DMS153 (cell line): ENCODE results near the gene ARMC9.
"Not testable (repeated sequence)": the region's sequence is repeated elsewhere in the genome, so short reads cannot be mapped to it uniquely, and the experiment has no call there.

Experiments
- DNase-seq: peaks from one replicate; lab custom pipeline; 2025; lab: John Stamatoyannopoulos, UW

ARMC9 gene

DNA sequence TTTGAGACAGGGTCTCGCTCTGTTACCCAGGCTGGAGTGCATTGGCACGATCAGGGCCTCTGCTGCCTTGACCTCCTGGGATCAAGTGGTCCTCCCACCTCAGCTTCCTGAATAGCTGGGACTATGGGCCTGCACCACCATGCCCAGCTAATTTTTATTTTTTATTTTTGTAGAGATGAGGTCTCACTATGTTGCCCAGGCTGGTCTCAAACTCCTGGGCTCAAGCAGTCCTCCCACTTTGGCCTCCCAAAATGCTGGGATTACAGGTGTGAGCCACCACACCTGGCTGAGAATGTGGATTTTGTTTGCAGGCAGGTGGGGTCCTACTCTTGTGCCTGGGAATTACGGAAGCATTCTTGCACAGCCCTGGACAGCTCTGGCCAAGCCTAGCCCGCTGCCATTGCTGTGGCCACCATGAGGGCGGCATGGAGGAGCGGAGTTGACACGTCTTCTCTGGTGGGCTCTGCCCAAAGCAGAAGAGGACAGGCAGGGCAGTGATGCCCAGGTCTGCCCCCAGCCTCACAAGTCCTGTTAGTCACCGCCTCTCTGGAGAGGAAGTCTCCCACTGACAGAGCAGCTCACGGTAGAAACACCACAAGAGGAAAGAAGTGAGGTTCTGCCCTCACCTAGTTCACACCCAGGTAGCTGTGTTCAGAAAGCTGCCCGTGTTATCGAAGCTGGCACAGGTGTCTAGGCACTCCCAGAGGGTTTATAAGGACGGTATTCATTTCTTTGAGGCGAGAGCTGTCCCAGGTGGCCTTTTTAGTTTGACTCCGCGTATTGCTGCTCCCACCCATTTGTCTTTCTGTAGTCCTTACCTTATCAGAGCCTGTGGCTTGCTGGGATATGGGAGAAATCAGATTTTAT, 46.2 kb downstream of the ARMC9 start:
- DNase-seq: no peak

DNA sequence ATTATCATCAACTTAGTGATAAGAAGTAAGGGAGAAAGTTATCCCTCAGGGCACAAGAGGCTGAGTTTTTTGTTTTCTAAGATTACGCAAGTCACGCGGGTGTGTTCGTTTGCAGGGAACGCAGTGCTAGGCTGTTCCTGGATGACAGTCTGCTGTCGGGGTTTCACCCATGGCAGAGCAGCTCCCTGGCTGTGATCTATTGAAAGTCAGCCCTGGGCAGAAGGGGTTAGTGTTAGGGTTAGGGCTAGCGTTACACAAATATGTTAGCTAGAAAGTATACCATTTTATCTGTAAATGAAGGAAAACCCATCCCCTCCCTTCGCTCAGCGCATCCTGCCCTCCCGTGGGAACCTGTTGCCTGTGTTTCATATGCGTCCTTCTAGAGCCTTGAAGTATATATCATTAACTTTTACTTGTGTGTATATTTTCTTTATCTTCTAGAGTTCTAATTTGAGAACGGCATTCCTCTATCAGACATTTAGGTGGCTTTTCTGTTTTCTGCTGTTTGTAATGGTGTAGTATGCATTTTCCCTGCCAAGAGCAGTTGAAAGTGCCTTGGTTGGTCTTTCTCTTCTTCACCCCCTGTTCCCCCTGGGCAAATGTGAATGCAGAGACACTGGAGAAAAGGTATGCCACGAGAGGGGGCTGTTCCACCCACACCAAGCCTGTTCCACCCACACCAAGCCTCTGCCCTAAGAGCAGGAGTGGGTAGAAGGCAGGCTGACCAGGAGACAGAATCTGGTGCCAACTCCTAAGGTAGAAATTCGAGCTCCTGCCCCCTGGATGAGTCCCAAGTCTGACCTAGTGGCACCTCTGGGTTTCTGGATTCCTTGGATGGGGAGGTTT, 47.0 kb downstream of the ARMC9 start:
- no peak for DNase-seq

DNA sequence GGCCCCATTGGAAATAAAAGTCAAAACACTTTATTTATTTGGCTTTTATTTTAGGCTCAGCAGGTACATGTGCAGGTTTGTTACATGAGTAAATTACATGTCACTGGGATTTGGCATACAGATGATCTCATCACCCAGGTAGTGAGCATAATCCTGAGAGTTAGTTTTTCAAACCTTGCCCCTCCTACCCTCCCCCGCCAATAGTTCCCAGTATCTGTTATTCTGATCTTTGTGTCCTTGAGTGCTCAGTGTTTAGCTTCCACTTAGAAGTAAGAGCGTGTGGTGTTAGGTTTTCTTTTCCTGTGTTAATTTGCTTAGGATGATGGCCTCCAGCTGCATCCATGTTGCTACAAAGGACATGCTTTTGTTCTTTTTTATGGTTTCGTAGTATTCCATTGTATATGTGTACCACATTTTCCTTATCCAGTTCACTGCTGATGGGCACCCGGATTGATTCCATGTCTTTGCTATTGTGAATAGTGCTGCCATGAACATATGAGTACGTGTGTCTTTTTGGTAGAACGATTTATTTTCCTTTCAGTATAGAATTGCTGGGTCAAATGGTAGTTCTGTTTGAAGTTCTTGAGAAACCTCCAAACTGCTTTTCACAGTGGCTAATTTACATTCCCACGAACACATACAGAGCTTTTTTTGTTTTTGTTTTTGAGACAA, 47.9 kb downstream of the ARMC9 start:
- DNase-seq: no peak

DNA sequence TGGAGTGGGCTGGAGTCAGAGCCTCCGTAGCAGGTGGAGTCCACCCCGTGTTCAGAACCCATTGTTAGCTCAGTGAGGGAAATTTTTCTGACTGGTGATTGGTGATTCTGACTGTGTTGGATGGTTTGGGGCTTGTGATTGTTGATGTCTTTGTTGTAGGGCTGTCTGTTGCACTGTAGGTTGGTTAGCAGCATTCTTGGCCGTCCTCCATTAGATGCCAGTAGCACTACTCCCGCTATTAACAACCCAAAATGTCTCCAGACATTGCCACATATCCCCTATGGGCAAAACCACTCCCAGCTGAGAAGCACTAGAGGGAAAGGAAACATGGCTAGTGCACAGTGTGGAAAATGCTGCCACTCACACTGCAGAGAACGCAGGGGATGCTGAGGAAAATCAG, 51.7 kb downstream of the ARMC9 start:
- DNase-seq: no peak

DNA sequence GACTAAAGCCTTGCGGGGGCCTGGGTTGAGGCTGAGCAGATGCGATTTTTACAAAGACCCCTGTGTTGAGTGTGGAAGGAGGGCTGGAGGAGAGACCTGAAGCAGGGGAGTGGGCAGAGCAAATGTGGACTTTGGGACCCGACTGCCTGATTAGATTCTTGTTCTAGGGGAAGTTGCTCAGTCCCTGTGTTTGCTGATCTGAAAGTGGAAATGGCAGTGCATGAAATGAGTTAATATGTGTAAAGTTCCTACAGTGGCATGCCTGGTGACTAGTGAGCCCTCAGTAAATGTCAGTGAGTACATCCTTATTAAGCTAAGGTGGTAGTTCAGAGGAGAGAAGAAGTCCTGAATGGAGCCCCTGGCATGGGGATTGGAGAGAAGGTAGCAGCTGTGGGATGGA, 52.3 kb downstream of the ARMC9 start:
- no peak for DNase-seq

DNA sequence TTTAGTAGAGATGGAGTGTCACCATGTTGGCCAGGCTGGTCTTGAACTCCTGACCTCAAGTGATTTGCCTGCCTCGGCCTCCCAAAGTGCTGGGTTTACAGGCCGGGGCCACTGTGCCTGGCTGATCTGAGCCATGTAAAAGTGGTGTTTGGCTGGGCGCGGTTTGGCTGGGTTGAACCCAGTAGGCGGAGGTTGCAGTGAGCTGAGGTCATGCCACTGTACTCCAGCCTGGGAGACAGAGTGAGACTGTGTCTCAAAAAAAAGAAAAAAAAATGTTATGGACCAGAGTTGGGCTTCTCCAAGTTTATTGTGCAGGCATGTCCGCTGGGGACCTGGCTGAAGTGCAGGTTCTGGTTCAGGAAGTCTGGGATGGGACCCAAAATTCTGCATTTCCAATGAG, 54.9 kb downstream of the ARMC9 start:
- DNase-seq: not testable (repeated sequence)

DNA sequence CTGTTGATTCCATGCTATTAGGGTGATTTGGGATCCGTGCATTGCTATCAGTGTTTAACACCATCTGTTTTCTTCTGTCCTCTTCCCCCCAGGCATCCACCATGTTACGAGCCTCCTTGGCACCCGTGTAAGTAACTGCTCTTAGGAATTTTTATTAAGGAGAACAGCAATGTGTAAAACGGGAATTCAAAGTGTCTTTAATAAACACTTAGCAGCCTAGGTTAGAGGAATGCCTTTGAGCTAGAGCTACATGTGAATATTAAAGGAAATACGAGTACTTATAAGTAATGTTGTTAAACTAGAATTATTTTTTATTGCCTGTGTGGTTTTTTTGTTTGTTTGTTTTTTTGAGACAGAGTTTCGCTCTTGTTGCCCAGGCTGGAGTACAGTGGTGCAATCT, 58.1 kb downstream of the ARMC9 start:
- no peak for DNase-seq

DNA sequence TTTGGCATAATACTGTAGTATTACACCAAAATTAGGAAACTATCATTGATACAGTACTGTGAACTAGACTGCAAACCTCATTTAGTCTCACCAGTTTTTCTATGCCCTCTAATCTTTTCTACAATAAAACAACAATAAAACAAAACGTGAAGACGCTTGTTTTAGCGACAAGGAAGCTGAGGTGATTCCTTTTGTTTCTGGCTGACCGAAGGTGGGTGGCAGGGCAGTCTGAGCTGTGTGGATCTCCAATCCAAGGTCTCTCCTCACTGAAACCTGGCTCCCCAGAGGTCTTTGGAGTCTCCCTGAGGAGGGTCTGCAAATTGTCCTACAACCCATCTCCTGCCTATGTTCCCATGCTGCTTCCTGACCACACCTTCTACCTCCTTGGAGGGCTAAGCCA, 59.3 kb downstream of the ARMC9 start:
- no peak for DNase-seq

DNA sequence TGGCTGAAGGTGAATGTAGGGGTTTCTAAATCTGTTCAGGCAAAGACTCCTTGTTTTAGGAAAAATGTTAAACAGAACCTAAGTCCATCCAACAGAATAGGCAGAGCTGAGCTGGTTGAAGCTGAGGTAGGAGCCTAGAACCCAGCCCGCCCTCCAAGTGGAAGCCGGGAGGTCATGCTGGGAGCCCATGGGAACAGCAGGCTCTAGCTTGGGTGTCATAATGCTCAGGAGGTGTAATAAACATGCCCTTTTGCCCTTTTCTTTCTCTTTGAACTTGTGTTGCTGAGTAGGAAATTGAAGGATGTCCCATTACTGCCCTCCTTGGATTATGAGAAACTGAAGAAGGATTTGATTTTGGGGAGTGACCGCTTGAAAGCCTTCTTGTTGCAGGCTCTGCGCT, 60.3 kb downstream of the ARMC9 start:
- DNase-seq: no peak

DNA sequence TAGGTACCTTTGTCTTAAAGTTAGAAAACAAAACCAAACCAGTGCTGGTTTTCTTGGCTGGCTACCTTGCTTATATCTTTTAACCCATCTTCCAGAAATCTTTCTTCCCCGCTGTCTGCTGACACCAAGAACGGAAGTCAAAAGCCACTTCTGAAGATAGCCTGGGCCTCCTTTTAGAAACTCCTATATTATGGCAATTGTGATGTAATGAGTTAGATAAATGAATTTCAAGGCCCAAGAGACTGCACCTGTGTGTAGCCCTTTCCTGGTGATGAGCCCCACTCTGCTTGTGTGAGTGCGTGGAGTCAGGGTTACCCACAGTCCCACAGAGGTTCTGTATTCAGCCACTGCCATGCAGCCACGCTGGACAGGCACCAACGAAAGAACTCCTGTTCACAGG, 60.7 kb downstream of the ARMC9 start:
- no peak for DNase-seq

DNA sequence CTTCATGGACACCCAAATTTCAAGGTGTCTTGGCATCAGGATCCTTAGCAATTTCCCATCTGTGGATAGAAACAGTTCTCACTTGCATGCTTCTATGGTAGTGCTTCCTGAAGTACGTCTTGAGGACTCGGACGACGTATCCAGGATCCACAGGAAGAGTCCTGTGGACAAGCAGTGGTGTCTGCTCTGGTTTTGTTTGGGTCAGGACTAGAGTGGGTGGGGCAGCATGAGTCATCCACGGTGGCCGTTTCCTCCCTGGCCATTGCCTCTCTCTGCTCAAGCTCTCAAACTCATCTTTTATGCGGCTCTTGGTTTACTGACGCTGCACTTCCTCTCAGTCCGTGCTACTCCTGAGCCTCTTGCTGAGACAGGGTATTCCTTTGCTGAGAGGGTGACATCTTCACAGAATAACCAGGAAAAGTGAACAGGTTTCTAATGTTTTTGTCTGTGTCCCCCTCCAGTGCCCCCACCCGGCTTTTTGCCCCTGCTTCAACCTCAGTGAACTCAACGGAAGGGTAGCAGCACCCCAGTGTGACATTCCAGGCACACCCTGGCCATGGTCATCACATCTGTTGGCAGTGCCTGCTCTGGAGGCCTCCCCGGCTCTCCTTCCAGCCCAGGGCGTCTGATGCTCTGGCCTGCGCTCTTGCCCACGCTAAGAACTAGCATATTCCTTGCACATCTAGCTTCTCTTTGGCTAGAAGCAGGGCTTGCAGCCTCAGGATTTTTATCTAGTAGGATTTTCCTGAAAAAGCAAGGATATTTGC, 62.2 kb downstream of the ARMC9 start:
- no peak for DNase-seq

DNA sequence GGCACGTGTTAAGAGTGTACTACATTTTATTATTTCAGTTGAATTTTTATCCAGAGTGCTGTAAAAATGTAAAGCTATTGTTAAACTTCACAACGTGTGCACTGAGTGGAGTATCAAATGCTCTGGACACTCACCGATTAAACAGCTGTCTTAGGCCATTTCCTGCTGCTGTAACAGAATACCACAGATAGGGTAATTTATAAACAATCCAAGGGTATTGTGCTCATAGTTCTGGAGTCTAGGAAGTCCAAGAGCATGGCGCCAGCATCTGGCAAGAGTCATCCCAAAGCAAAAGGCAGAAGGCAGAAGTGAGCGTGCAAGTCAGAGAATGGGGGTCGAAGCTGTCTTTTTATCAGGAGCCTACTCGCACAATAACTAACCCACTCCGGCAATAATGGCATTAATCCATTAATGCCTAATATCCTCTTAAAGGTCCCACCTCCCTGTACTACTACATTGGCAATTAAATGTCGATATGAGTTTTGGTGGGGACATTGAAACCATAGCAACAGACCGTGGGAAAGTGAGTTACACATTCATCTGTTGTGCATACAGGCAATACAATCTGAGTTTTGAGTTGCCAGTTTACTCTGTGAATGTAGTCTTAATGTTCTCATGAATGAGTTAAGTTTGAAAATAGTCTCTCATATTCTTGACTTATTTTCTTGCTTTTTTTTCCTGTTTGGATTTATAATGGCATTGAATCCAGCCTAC, 64.8 kb downstream of the ARMC9 start:
- no peak for DNase-seq

DNA sequence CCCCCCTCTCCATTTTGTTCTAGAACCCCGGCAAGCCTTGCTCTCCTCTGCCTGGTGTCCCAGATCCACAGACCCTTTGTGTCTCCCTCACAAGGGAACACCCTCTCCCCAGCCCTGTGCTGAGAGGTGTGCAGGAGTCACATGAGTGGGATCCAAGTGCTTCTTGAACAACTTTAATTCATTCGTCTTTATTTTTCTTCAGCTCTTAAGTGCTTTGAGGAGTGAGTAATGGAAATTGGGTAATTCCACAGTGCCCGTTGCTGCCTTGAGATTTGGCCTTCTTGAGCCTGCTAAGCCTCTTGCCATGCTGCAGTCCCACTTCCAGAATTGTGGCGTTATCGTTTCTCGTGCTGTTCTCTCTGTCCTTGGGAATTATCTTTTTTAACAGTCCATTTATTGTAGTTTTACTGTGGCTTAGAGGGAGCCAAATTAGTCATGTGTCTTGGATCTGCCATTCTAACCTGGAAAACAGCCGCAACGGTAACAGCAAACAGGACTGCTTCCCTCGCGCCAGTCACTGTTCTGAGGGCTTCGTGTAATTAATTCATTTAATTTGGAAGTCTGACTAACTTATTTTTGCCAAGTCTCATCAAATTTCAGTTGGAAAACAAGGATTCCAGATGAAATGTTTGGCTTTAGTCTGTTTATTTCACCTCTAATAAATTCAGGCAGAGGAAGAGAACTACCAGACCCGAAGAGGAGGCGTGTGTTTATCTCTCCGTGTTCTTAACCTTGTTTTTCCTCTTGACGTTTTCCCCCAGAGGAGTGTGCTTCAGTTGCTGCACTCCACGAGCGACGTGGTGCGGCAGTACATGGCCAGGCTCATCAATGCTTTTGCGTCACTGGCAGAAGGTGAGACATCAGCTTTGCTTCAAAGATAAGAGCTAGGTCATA, 72.0 kb downstream of the ARMC9 start:
- DNase-seq: no peak

DNA sequence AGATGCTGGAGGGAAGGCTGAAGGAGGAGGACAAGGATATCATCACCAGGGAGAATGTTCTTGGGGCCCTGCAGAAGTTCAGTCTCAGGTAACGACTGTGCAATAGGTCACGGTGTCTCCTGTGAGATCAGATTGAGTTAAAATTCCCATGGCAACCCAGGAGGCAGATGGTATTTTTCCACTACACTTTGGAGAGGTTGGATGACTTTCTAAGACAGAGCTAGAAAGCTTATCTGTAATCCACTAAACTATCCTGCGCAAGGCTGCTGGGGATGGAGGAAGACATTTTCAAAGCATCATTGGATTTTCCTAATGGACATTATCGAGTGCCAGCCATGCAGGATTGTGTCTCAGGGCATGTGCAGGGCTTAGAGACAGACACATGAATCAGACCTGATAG, 74.6 kb downstream of the ARMC9 start:
- DNase-seq: no peak

DNA sequence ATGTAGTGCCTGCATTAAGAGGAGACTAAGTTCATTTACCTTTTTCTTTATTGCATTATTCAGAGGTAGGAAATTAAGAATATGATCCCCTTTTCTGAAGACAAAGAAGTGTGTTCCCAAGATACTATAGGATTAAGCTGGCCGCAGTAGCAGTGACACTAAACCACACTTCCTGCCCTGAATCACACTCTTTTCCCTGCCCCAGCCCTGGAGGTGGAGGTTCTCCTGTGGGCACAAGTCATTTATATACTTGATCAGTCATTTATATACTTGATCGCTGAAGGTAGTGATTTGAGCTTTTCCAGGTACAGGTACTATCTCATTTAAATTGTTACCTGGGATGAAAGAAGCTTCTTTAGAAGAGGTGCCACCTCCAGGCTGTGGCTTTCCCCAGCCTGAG, 78.6 kb downstream of the ARMC9 start:
- no peak for DNase-seq

DNA sequence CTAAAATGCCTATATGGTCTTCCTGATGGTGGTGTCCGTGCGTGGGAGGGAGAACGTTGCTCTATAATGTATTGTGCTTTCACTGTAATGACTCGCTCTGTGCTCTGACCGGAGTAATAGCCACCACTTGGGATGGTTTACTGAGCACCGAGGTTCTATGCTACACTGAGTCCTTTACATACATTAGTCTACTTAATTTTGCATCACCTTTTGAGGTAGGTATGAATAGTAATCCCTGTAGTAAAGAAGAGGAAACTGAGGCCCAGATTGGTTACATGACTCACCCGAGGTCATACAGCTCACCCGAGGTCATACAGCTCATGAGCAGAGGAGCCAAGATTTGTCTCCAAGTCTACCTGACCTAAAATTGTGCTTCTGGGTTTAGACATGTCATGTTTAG, 79.5 kb downstream of the ARMC9 start:
- DNase-seq: no peak

DNA sequence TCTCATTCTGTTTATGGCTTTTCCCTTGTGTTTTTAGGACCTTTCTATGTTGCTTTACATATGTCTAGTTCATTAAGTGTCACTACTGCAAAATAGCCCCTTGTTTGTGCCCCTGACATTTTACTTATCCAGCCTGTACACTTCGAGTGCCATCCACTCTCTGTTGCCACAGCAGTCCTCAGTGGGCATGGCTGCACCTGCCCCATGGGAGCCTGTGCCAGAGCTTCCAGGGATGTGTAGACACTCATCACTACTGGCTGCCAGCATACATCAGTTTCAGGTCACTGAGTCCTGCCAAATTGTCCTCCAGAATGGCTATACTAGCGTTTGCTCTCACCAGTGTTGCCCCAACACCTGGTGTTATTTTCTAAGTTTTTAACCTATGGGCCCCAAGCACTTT, 80.4 kb downstream of the ARMC9 start:
- no peak for DNase-seq

DNA sequence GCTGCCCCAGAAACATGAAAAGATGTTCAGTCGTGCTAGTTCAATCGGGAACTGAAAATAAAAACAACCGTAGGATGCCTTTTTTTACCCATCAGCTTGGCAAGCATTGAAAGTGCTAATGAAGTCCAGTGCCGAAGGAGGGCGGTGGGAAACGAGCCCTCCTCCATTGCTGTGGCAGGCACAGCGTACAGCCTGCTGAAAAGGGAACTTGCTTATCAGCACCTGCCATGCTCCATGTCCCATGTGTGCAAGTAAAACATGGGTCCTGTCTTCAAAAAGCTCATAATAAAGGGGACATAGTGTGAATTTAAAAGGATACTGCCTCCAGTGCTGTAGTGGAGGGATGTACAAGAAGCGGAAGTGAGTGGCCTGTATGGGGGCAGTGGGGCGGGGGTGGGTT, 82.4 kb downstream of the ARMC9 start:
- no peak for DNase-seq

DNA sequence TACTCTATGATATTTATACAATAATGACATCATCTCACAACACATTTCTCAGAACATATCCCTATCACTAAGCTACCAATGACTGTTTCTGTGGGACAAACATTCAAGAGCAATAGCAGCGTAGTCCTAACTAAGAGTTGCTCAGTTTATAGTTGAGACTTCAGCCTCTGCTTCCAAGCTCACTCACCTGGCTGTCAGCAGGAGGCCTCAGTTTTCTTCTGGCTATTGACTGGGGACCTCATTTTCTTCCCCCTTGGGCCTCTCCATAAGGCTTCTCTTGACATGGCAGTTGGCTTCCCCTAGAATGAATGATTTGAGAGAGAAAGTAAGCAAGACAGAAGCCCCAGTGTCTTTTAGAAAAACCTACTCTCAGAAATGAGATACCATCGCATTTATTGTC, 85.9 kb downstream of the ARMC9 start:
- DNase-seq: no peak

DNA sequence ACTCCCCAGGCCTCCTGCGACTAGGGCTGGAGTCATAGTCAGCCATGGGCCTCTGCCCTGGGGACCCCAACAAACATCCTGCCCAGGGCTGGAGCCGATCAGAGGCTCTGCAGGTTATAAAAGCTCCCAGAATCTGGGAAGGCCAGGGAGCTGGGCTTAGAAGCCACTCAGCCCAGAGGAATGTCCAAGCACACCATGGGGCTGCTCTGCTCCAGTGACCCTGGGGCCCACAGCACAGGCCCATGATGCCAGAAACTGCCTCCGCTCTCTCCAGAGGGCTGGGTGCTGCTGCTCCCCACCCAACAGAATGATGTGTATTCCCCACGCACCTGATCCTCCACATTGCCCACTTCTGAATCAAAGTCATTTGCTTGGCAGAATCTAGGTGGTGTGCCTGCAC, 88.5 kb downstream of the ARMC9 start:
- DNase-seq: no peak
